Measurements from ENCODE around the gene CCDC82.

The CCDC82 gene

DNA sequence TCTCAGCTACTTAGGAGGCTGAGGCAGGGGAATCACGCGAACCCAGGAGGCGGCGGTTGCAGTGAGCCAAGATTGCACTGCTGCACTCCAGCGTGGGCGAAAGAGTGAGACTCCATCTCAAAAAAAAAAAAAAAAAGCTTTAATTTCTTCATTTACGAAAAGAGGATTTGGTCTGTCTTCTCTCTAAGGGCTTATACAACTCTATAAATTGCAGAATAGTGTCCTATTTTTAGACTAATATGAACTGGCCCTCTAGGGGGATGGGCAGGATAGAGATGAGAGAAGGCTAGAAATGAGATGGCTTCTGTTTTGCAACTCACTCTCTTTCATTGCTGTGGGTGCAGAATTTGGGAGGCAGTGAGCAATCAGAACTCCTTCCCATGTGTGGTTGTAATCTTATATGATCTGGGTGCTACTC lies 58.0 kb downstream of the CCDC82 start:
- in situ Hi-C loops (cut with HindIII; ENCODE audit: low sequenced_read_pairs) = no loop called here

DNA sequence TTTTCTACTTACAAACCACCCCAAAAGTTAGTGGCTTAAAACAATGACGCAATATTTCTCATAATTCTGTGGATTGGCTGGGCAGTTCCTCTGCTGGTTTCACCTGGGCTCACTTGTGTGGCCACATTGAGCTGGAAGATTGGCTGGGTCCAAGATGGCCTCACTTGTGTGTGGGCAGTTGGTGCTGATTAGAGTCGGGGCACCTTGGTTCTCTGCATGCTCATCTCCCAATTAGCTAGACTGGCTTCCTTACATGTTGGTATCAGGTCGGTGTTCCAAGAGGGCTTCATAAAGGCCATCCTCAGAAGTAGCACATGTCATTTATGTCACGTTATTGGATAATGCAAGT lies 59.2 kb downstream of the CCDC82 start:
- in situ Hi-C loops (cut with HindIII; ENCODE audit: low sequenced_read_pairs) = no loop called here

DNA sequence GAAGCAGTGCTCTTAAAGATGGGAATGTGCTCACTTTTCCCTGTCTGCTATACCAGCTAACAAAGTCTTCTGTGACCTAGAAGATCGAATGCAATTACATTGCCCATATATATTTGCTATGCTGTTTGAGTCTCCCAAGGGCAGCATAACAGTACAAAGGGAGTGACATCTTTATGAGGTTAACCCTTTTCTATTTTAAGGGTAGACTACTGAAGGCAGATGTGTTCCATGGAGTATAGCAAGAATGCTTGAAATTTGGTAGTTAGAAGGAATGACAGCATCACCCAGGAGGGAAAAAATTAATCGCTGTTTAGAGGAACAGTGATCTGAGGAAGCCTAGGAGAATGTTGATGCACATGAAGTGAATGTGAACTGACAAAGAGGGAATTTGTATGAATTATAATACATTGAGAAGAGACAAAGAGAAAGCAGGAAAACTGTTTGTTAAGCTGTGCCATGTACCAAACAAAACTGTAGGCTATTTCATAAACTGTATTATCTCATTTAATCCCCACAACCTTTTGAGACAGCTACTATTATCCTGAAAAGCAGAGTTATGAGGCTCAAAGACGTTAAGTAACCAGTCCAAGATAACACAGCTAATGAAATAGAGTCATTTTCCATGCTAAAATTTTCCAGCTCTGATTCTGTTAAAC lies 59.7 kb downstream of the CCDC82 start:
- in situ Hi-C loops (cut with HindIII; ENCODE audit: low sequenced_read_pairs) = no loop called here

DNA sequence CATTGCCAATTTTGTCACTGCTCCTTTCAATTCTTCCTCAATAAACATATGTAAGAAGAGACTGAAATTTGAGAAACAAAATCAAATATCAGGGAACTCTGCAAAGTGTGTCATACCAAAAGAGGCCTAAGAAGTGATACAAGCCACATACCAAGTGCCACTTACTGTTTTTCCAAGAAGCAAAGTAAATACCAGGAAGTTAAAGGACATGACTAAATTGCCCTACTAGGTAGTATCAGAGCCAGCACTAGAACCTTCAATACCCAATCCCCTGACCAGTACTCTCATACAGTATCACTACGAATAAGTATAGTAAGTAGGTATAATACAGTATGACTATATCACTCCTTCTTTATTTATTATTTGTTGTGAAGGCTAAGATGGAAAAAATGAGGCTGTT lies 60.3 kb downstream of the CCDC82 start:
- in situ Hi-C loops (cut with HindIII; ENCODE audit: low sequenced_read_pairs) = no loop called here

DNA sequence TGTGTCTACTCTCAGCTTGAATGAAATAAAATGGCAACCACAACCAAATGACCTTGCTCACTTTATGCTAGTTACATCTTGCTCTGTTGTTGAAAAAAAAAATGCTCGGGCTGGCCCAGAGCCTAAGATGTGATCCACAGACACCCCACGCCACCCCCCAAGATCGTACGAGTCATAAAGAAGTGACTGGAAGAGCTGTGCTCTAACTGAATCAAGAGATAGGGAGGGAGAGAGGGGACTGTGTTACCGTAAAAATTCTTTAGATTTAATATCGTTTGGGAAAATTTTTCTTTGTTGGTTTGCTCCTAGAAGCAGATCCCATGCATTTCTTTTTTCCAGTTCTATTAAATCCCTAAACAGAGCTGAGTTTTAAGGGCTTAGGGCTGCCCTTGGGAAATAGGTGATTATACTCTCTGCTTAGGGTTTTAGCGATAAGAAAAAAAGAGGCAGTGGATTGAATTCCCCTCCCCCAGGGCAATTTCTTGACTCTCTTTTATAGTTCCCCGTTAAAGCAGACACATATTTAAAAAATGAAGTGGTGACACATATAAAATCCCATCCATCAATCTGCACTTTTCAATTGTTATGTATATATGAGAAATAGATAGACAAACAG lies 61.2 kb downstream of the CCDC82 start:
- in situ Hi-C loops (cut with HindIII; ENCODE audit: low sequenced_read_pairs) = no loop called here

DNA sequence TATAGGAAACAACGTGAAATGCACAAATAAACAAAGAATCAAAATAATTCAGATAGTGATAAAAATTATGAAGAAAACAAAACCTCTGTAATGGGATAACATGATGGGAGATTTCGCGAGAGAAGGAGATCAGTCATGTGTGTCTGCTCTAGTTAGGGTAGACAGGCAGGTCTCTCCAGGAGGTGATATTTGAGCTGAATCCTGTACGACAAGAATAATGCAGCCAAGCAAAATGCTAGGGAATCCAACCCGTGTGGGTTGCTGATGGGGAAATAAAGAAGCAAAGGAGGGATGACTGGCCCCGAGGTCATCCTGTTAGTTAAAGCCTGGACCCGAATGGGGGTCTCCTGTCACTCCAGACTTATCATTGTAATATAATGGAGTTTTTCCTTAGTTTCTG lies 62.8 kb downstream of the CCDC82 start:
- in situ Hi-C loops (cut with HindIII; ENCODE audit: low sequenced_read_pairs) = no loop called here

DNA sequence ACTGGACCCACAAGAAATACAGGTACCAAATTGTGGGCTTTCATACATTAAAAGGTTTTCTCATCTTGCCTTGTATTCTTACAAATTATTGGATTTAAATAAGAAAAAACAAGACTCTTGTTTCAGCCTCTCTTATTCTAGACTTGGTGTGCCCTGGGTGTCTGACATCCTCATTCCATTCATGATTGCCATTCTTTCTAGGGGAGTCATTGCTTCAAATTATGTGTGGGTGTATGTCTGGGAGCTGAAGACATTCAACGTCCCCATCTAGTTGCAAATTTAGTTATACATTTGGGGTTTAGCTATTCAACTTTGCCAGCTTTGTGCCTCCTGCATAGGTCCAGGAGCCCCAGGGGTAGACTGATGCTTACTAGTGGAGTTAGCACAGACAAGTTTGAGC lies 64.8 kb downstream of the CCDC82 start:
- in situ Hi-C loops (cut with HindIII; ENCODE audit: low sequenced_read_pairs) = no loop called here

DNA sequence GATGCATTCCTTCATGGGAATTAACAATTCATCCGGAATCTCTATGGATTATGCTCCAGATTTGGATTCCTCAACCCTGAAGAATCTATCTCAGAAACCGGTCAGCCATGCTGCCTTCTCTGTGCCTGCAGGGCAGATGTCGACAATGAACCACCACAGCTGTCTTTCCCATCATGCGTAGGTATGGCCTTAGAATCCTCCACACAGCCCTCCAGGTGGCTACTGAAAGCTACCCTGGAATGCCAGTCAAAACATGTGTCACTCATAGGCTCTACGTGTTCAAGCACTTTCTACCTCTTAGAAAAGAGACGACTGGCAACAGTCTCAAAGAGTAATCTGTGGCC lies 66.1 kb downstream of the CCDC82 start:
- in situ Hi-C loops (cut with HindIII; ENCODE audit: low sequenced_read_pairs) = no loop called here

DNA sequence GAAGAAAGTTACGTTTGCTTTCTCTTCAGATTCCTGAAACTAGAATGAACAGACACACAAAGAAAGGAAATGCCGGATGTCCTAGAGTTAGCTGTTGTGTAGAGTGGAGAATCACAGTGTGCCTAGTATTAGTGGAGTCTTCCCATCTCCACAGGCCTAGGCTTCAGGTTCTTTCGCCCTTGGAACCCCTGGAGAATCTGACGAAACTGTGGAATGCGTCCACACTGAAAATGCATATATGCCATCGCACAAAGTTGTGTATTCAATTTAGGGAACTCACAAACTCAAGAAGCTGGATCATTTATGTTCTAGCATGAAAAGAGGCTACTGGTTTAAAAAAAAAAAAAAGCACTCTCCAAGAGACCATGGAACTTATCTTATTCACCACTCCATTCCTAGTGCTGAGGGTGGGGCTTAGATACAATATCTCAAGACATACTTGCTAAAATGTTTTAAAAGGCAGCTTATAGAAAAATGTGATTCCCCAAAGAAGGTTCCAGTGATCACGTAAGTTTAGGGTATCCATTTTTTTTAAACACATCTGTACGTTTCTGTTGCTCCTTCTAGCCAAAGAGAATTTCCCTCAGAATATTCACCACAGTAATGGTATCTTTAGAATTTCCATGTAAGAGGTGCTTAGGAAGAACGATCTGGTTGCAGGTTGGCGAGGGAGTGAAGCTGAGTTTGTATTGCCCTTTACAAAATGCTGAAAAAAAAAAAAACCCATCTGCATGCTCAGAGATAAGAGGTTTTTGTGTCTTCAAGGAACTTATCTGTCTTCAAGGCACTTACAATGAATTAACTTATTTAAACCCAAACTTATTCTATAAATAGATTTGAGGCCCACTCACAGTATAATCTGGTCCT lies 66.7 kb downstream of the CCDC82 start:
- in situ Hi-C loops (cut with HindIII; ENCODE audit: low sequenced_read_pairs) = no loop called here

DNA sequence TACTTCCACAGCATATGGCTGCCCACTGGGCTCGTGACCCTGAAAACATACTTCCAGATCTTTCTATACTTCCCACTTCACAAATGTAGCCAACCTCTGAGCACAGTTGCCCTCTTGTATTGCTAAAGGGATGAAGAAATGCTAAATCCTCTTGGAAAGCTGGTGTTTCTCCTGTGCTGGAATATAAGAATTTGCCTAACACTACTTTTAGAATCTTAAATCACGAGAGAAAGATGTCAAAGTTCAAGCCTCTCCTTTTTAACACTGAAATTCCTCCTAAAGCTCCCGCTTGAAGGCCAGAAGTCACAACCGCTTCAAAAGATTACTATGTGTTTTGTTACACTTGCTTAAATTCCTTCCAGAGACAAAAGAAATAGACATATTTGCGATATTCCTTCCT lies 68.6 kb downstream of the CCDC82 start:
- in situ Hi-C loops (cut with HindIII; ENCODE audit: low sequenced_read_pairs) = no loop called here

DNA sequence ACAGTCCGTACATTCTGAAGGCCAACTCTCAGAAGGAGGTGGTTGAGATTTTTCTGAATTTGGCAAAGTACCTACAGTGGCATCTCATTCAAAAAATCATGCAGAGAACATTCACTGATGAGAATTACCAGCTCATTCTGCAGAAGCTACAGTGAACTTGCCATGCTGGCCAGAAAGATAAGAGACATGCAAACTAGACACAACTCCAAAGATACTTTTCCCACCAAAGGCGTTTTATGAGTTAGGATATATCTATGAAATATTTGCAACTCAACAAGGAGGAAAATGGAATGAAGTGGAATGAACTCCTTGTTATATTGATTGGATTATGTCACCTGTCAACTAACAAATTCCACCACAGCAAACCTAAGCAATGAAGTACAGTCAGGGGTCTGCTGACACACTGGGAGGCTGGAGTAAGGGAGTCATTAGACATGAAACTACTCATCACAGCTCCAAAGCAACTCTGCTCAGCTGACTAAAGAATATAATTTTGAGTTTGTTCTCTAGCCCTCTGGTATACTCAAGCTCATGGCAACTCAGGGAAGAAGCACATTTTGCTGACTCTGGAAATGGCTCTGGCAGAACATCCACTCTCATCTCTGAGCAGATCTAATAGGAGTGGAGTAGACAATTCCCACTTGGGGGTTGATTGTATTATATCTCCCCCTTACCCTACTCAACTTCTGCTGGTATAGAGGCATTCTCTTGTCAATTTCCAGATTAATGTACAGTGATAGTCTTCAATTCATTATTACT lies 69.6 kb downstream of the CCDC82 start:
- in situ Hi-C loops (cut with HindIII; ENCODE audit: low sequenced_read_pairs) = loop anchor here (10.0 kb wide), 1 partner anchor 215 kb away; no protein-coding TSS in a partner anchor

DNA sequence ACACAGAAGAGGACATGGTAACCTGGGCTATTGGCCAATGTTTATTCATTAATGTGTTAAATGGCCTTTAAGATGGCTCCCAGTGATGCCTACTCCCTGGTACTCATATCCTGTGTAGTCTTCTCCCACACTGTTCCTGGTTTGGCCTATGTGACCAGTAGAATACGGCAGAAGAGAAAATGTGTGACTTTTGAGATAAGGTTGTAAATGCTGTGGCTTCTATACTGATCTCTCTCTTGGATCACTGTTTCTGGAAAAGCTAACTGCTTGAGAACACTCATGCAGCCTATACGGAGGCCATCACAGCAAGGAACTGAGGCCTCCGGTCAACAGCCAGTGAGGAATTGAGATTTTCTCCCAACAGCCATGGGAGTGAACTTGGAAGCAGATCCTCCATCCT lies 70.9 kb downstream of the CCDC82 start:
- in situ Hi-C loops (cut with HindIII; ENCODE audit: low sequenced_read_pairs) = loop anchor here (10.0 kb wide), 1 partner anchor 214 kb away; no protein-coding TSS in a partner anchor

DNA sequence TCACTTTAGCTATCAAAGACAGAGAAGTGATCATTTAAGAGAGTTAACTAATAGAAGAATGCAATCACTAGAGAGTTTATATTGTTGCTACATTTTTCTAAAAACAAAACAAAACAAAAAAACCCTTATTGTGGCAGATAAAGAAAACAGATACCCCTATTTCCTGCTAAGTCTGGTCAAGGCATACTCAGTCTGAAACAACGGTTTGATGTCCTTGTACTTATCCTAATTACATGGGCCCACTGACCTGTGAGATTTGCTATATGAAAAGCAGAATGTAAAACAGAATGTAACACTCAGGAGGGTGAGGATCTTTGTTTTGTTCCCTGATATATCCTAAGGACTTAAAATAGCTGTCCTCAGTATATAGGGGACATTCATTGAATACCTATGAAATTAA lies 71.3 kb downstream of the CCDC82 start:
- in situ Hi-C loops (cut with HindIII; ENCODE audit: low sequenced_read_pairs) = loop anchor here (10.0 kb wide), 1 partner anchor 214 kb away; no protein-coding TSS in a partner anchor

DNA sequence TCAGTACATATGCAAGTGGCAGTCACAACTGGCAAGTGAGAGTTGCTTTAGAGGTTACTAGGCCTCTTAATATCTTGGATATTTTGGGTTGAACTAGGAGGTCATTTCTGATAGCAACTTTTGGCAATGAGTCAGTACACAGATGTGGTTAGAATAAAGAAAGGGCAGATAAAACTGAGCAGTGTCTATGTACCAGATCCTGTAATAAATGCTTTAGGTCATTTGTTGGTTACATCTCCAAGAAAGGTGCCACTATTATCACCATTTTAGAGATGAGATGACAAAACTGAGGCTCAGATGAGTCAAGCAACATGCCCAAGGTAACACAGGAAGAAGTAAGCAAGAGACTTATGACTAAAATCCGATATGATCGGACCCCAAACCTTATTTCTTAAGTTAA lies 71.7 kb downstream of the CCDC82 start:
- in situ Hi-C loops (cut with HindIII; ENCODE audit: low sequenced_read_pairs) = loop anchor here (10.0 kb wide), 1 partner anchor 213 kb away; no protein-coding TSS in a partner anchor

DNA sequence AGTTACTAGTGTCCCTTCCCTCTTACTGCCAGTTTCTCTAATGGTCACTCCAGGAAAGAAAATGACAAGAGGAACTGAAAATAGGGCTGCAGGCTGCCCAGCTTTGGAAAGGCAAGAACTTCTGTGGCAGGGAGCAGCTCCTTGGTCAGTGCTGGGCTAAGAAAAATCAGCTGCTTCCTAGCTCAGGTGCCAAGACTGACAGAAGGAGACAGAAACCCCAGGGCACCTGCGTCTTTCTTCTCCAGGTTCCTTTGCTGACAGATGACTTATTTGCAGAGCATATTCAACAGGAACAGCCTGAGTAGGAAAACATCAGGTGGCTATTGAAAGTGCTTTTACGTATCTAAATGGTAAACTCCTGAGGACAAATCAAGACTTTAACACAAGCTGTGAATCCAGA lies 72.1 kb downstream of the CCDC82 start:
- in situ Hi-C loops (cut with HindIII; ENCODE audit: low sequenced_read_pairs) = loop anchor here (10.0 kb wide), 1 partner anchor 213 kb away; no protein-coding TSS in a partner anchor

DNA sequence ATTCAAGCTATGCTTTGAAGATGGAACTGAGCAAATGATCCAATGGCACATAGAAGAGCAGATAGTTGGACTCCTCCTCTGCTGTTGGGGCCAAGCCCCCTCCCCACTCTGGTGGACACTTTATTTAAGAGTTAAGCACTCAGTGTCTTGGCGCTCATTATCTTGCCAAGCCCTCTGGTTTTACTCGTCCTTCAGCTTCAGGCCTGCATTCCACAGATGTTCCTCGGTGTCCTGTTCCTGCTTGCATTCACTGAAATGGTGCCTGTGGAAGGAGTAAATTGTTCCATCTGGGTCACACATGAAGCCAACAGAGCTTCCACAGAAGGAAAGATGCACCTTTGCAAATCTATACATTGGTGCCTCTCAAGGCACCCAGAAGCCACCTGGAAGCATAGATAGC lies 72.8 kb downstream of the CCDC82 start:
- in situ Hi-C loops (cut with HindIII; ENCODE audit: low sequenced_read_pairs) = loop anchor here (10.0 kb wide), 1 partner anchor 212 kb away; no protein-coding TSS in a partner anchor

DNA sequence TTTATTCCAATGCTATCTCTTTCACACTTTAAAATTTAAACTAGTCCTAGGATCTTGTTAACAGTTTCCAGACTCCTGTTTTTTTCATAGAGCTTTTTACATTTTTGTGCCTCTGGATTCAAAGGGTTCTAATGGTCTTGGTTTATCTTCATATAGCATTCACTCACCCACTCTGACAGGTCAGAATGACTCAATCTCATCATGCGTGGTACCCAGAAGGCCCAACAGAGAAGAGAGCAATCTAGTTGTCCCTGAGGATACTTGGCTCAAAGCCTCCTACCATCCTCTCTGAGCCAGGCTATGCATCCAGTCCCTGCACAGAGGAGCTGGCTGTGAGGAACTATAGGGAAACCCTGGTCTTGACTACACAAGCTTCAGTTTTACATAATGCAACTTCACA lies 74.2 kb downstream of the CCDC82 start:
- in situ Hi-C loops (cut with HindIII; ENCODE audit: low sequenced_read_pairs) = loop anchor here (10.0 kb wide), 1 partner anchor 211 kb away; no protein-coding TSS in a partner anchor

DNA sequence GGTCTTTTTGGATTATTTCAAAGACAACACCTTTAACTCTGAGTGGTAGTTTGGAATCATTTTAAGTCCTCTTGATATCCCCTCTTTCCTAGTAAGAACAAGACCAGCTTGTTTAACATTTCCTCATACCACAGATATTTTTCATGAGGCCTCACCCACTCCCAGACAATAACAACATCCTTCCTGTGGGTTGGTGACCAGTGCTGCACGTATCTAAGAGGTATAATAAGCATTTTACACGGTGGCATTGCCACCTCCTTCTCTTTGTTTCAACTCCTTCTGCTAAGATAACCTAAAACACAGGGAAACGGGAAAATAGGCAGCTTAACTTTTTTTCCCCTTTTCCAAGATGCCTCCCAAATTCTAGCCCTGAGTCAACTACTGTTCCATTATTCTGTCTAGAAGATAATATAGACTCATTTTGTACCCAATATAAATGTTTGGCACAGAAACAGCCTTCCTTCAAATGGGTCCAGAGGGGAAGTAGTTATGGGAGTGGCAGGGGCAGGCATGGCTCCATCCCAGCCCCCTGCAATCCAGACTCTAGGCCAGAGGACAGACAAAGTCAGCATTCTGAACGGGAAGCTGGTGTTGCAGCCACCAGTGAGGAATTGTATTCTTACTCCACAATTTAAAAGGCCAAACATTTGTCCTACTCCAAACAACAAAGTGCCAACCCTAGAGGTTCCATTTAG lies 75.2 kb downstream of the CCDC82 start:
- in situ Hi-C loops (cut with HindIII; ENCODE audit: low sequenced_read_pairs) = loop anchor here (10.0 kb wide), 1 partner anchor 210 kb away; no protein-coding TSS in a partner anchor

DNA sequence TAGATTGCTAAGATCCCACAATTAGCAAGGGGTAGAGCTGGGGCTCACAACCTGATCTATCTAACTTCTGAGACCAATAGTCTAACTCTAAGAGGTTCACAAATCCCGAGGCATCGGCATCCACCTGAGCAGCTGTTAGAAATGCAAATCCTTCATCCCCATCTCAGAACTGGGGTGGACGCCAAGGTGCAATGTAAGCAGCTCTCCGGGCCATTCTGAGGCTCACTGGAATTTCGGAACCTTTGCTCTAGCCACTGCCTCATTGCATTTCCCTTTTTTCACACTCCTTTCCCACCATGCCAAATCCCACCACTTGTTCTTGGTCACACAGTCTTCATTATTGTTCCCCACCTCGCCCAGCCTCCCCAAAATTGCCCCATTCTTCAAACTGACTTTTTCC lies 76.5 kb downstream of the CCDC82 start:
- in situ Hi-C loops (cut with HindIII; ENCODE audit: low sequenced_read_pairs) = loop anchor here (10.0 kb wide), 1 partner anchor 208 kb away; no protein-coding TSS in a partner anchor

DNA sequence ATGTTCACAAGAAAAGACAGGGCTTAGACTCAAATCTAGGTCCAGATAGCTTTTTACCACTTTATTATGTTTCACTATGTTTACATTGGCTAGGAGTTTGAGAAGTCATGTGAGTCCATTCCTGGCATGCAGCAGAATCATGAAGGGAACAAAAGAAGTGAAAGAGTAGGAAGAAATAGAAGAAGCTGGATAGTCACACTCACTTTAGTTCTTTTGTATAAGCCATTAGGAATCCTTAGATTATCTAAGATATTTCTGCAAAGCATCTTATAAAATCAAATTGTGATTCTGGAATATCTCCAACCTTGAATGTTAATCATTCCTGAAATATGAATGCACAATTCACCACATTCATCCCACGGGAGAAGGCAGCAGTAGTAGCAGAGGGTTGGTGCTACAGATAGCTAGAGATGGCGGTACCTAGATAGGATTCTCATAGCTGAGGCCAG lies 78.6 kb downstream of the CCDC82 start:
- in situ Hi-C loops (cut with HindIII; ENCODE audit: low sequenced_read_pairs) = loop anchor here (10.0 kb wide), 1 partner anchor 206 kb away; no protein-coding TSS in a partner anchor

Data from DLD1 (cell line).